Lung (tissue), 12 donors: Measurements from ENCODE around the gene TLR9. TPM values are rescaled to one million over a fixed set of nuclear protein-coding genes. Genes with fewer than 3 reads are reported as not detected.
"Not testable (repeated sequence)": the region's sequence is repeated elsewhere in the genome, so short reads cannot be mapped to it uniquely, and the experiment has no call there.

Experiments used
- ATAC-seq: fragments of 200-7000 bp; cut with Tn5 transposase; one replicate; pipeline ENCODE4 v1.9.1; 2020; ENCODE audit warnings: moderate number of reproducible peaks; ENCODE audit not compliant: insufficient read depth, low FRiP score
- DNase-seq, 3 donors: peaks; one replicate each; pipeline ENCODE4 v3.0.0-alpha.2; 2013 to 2017
- H3K27ac ChIP-seq, 2 donors: one replicate each; pipeline ENCODE4 v1.5.1; 2013; ENCODE audit warnings: mild to moderate bottlenecking in 2 of 2, moderate library complexity in 2 of 2, control low read depth in 1 of 2, inconsistent platforms in 1 of 2, low read depth in 1 of 2, low read length in 1 of 2
- H3K27me3 ChIP-seq, 3 donors: one replicate each; pipeline ENCODE4 v1.5.1; 2013; ENCODE audit warnings: low read length in 2 of 3; ENCODE audit not compliant: control insufficient read depth in 3 of 3, insufficient read depth in 3 of 3
- H3K36me3 ChIP-seq, 4 donors: one replicate each; pipeline ENCODE4 v1.5.1; 2013; ENCODE audit warnings: low read length in 4 of 4, mild to moderate bottlenecking in 1 of 4, moderate library complexity in 1 of 4; ENCODE audit not compliant: control insufficient read depth in 4 of 4, insufficient read depth in 4 of 4
- H3K4me1 ChIP-seq, 5 donors: one replicate each; pipeline ENCODE4 v1.5.1; 2013; ENCODE audit warnings: low read length in 5 of 5, mild to moderate bottlenecking in 2 of 5, moderate library complexity in 1 of 5; ENCODE audit not compliant: control insufficient read depth in 5 of 5, insufficient read depth in 5 of 5
- H3K4me3 ChIP-seq: one replicate; pipeline ENCODE4 v1.5.1; 2013; ENCODE audit warnings: mild to moderate bottlenecking, control low read depth, moderate library complexity
- H3K9ac ChIP-seq, 2 donors: one replicate each; pipeline ENCODE4 v1.5.1; 2013; ENCODE audit warnings: low read length in 2 of 2, control low read depth in 1 of 2; ENCODE audit not compliant: insufficient read depth in 1 of 2
- H3K9me3 ChIP-seq, 4 donors: one replicate each; pipeline ENCODE4 v1.5.1; 2013; ENCODE audit warnings: low read length in 3 of 4, mild to moderate bottlenecking in 1 of 4, moderate library complexity in 1 of 4; ENCODE audit not compliant: control insufficient read depth in 4 of 4, insufficient read depth in 3 of 4
- WGBS, 2 donors: extraction: QIAGEN DNeasy Blood & Tissue Kit; methylation state at CpG; one replicate each; pipeline ENCODE4 v1.1.7; 2013; 5-methylcytosine and 5-hydroxymethylcytosine counted together
- polyA plus RNA-seq, 2 donors: library from polyadenylated mRNA; stranded (reverse); fragments of 200-250 nt; gene quantifications; one replicate each; pipeline ENCODE4 v1.2.1, GENCODE V29; 2013
- total RNA-seq, 2 donors: library from RNA; depleted of rRNA in 1 of 2; stranded (reverse); fragments of >200 nt in 1 of 2; gene quantifications; one replicate each; pipeline ENCODE4 v1.2.1, GENCODE V29; 2014 to 2021
- TF ChIP-seq, protein P1 (sequence below): IDR thresholded peaks from 2 replicates; pipeline ENCODE4 v1.5.1; 2012; ENCODE audit warnings: mild to moderate bottlenecking; ENCODE audit errors: control extremely low read depth, extremely low read depth
- donor health status: control.
- donor health status: control.
- donor health status: Bipolar disorder and iron deficiency.
- donor health status: healthy.
- donor health status: DM: yes; HTN: yes; CAD: no.

Gene TLR9
- total and polyA plus RNA-seq, 4 donors, result 0.20 to 1.1 (median 0.37) TPM

GRCh38 chr3:52182691-52183090, 42.8 kb downstream of the TLR9 start:
- no peak for DNase-seq

GRCh38 chr3:52182196-52182595, 43.2 kb downstream of the TLR9 start:
- Histone ChIP-seq H3K9ac (no peak overlapping the region), H3K36me3 (no peaks in the 10 kb centered on the region), H3K4me3 (no peak overlapping the region), H3K4me1 (peaks cover 0 to 10% (median 7%) of the 10 kb centered on the region in 5 donors), H3K27me3 (no peaks in the 10 kb centered on the region), H3K27ac (no peak overlapping the region), H3K9me3 (no peaks in the 10 kb centered on the region)
- 69 to 76% methylated on average over 5 of the region's 5 CpGs for WGBS, 2 donors
- TF ChIP-seq, protein P1, sequence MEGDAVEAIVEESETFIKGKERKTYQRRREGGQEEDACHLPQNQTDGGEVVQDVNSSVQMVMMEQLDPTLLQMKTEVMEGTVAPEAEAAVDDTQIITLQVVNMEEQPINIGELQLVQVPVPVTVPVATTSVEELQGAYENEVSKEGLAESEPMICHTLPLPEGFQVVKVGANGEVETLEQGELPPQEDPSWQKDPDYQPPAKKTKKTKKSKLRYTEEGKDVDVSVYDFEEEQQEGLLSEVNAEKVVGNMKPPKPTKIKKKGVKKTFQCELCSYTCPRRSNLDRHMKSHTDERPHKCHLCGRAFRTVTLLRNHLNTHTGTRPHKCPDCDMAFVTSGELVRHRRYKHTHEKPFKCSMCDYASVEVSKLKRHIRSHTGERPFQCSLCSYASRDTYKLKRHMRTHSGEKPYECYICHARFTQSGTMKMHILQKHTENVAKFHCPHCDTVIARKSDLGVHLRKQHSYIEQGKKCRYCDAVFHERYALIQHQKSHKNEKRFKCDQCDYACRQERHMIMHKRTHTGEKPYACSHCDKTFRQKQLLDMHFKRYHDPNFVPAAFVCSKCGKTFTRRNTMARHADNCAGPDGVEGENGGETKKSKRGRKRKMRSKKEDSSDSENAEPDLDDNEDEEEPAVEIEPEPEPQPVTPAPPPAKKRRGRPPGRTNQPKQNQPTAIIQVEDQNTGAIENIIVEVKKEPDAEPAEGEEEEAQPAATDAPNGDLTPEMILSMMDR, result no peak
- DNase-seq (no peak), ATAC-seq (peak; percentile 20)

More at GRCh38 chr3:52182691-52183090, 42.8 kb downstream of the TLR9 start:
- Histone ChIP-seq H3K9ac (no peak overlapping the region), H3K27me3 (no peaks in the 10 kb centered on the region), H3K4me3 (no peak overlapping the region), H3K36me3 (no peaks in the 10 kb centered on the region), H3K4me1 (peaks cover 0 to 10% (median 3%) of the 10 kb centered on the region in 5 donors), H3K9me3 (no peaks in the 10 kb centered on the region), H3K27ac (no peak overlapping the region)
- 93 to 94% methylated on average over 4 of the region's 4 CpGs for WGBS, 2 donors
- TF ChIP-seq, protein P1, result no peak
- ATAC-seq, result no peak

GRCh38 chr3:52181543-52181942, 43.9 kb downstream of the TLR9 start:
- peak; percentile 23 for ATAC-seq
- no peaks in the 10 kb centered on the region for H3K9me3 ChIP-seq
- no peak for DNase-seq
- H3K4me1 ChIP-seq, result peaks cover 2 to 15% (median 7%) of the 10 kb centered on the region in 5 donors
- H3K9ac ChIP-seq, result no peak overlapping the region
- no peak overlapping the region for H3K4me3 ChIP-seq
- H3K27me3 ChIP-seq, result no peaks in the 10 kb centered on the region
- 70% methylated on average over 4 of the region's 4 CpGs for WGBS, 2 donors
- H3K27ac ChIP-seq, result peak overlapping the region in 1 of 2 donors; percentile 55
- TF ChIP-seq, protein P1, result no peak
- no peaks in the 10 kb centered on the region for H3K36me3 ChIP-seq

DNA sequence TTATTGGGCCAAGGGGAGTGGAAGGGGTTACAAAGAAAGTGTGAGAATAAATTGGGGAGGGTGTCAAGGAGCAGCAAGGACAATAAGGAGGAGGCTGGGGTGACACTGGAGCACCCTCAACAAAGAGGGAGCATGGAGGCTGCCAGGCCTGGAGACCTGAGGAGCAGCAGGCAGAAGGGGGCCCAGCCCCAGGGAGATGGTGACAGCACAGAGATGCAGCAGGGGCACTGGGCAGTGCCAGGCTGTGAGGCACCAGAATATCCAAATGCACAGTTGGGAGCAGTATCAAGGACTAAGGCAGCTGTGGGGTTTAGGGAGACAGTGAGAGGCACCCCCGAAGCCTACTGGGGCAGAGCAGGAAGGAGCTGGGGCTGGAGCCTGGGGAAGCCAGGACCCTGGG, 46.9 kb downstream of the TLR9 start:
- ATAC-seq (no peak), DNase-seq (no peak)
- Histone ChIP-seq H3K27ac (no peak overlapping the region), H3K4me1 (peaks cover 3 to 16% (median 7%) of the 10 kb centered on the region in 5 donors), H3K36me3 (no peaks in the 10 kb centered on the region), H3K27me3 (no peaks in the 10 kb centered on the region), H3K4me3 (no peak overlapping the region), H3K9ac (no peak overlapping the region), H3K9me3 (no peaks in the 10 kb centered on the region)
- TF ChIP-seq, protein P1, result no peak
- WGBS, 2 donors, result 93 to 100% methylated on average over 1 of the region's 1 CpG

- not testable (repeated sequence) for H3K4me3 ChIP-seq, DNase-seq, H3K9me3 ChIP-seq, ATAC-seq, H3K27me3 ChIP-seq, H3K9ac ChIP-seq, H3K36me3 ChIP-seq, H3K27ac ChIP-seq
- H3K4me1 ChIP-seq, result peaks cover 3 to 16% (median 7%) of the 10 kb centered on the region in 5 donors
- WGBS, 2 donors, result 78 to 84% methylated on average over 4 of the region's 4 CpGs
These were observed 47.3 kb downstream of the TLR9 start for GRCh38 chr3:52178126-52178525.
